Testis (tissue), 3 donors: Measurements from ENCODE around the gene PEX5. TPM values are rescaled to one million over a fixed set of nuclear protein-coding genes. Genes with fewer than 3 reads are reported as not detected.

Source experiments
- DNase-seq: peaks from one replicate; pipeline ENCODE4 v3.0.0-alpha.2; 2019
- H3K27ac ChIP-seq, 2 donors: fragments of 200-600 bp; sonication (generic); one replicate each; pipeline ENCODE4 v1.5.1; 2019
- H3K27me3 ChIP-seq: fragments of 200-600 bp; sonication (generic); one replicate; pipeline ENCODE4 v1.5.1; 2019
- H3K36me3 ChIP-seq: fragments of 200-600 bp; sonication (generic); one replicate; pipeline ENCODE4 v1.5.1; 2017; ENCODE audit warnings: low read depth; ENCODE audit errors: missing control alignments
- H3K4me1 ChIP-seq: fragments of 200-600 bp; sonication (generic); one replicate; pipeline ENCODE4 v1.5.1; 2019
- H3K4me3 ChIP-seq, 2 donors: fragments of 200-600 bp; sonication (generic); one replicate each; pipeline ENCODE4 v1.5.1; 2017 to 2019
- H3K9me3 ChIP-seq: fragments of 200-600 bp; sonication (generic); one replicate; pipeline ENCODE4 v1.5.1; 2017
- CTCF ChIP-seq, 3 experiments: fragments of 450-650 bp in 2 of 3; fragments of 200-600 bp in 1 of 3; sonication (generic) in 1 of 3; IDR thresholded peaks; one replicate each; pipeline ENCODE4 v1.5.1; 2016 to 2019; ENCODE audit warnings: antibody characterized with exemption in 3 of 3, mild to moderate bottlenecking in 2 of 3, moderate library complexity in 1 of 3
- POLR2A ChIP-seq: fragments of 450-650 bp; IDR thresholded peaks from one replicate; pipeline ENCODE4 v1.6.1; 2017; ENCODE audit warnings: antibody characterized with exemption, mild to moderate bottlenecking, moderate library complexity
- WGBS, 2 donors: methylation state at CpG; one replicate each; pipeline ENCODE4 v1.1.5; 2018; 5-methylcytosine and 5-hydroxymethylcytosine counted together
- intact Hi-C: fragments of 100-400 bp; cut with DNase I; formaldehyde crosslinking; loops from one replicate; pipeline ENCODE4 v1.15.1; 2023; ENCODE audit warnings: low total_unique reads
- polyA plus RNA-seq: library from polyadenylated mRNA; stranded (reverse); fragments of 350-450 nt; fragmentation: Illumina TruSeq; extraction: RNeasy Lipid Tissue Mini Kit (QIAGEN cat#74804); gene quantifications from one replicate; pipeline ENCODE4 v1.2.3, GENCODE V29; 2014; ENCODE audit warnings: low read depth, low replicate concordance; ENCODE audit not compliant: insufficient read depth
- total RNA-seq, 2 donors: library from RNA; depleted of rRNA; stranded (reverse); fragments of >200 nt; gene quantifications; one replicate each; pipeline ENCODE4 v1.2.3, GENCODE V29; 2016

Gene PEX5
- total and polyA plus RNA-seq, 3 donors from 2014 or later = 120 to 134 (median 121) TPM

GRCh38 chr12:7158781-7159609, 30.5 kb upstream of the PEX5 start:
- Histone ChIP-seq H3K9me3 (no peaks in the 10 kb centered on the region), H3K4me1 (no peaks in the 10 kb centered on the region), H3K4me3 (no peak overlapping the region), H3K27ac (no peak overlapping the region), H3K27me3 (no peaks in the 10 kb centered on the region), H3K36me3 (no peaks in the 10 kb centered on the region)
- no peak for DNase-seq
- WGBS, 2 donors = 90 to 93% methylated on average over 5 to 9 of the region's 10 CpGs
- intact Hi-C loops = no loop called here
- TF ChIP-seq POLR2A (no peak), CTCF (IDR thresholded peaks at IDR 0.05) (no peak)

GRCh38 chr12:7160183-7160582, 29.3 kb upstream of the PEX5 start:
- Histone ChIP-seq H3K27me3 (no peaks in the 10 kb centered on the region), H3K9me3 (no peaks in the 10 kb centered on the region), H3K36me3 (no peaks in the 10 kb centered on the region), H3K27ac (no peak overlapping the region), H3K4me1 (no peaks in the 10 kb centered on the region), H3K4me3 (no peak overlapping the region)
- no peak for TF ChIP-seq CTCF (IDR thresholded peaks at IDR 0.05)
- TF ChIP-seq POLR2A = no peak
- no peak for DNase-seq
- intact Hi-C loops = no loop called here
- 79 to 80% methylated on average over 7 of the region's 7 CpGs for WGBS, 2 donors

DNA sequence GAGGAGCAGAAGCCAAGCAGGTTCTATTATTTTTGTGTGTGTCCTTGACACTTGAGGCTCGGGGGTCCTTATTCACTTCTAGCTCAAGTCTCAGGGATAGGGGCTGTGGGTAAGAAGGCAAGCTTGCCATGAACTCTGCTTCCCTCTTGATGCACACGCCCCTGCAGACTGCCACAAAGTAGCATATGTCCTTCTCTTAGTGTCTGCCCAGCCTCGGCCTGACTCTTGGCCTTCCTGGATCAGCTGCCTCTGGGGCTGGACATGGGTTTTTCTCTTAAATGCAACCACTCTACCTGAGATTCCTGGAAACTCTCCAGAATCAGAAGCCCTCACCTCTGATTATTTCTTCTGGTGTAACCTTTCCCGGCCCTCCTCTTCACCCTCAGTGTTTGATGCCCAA, 28.2 kb upstream of the PEX5 start:
- no peak for DNase-seq
- Histone ChIP-seq H3K27ac (no peak overlapping the region), H3K27me3 (no peaks in the 10 kb centered on the region), H3K36me3 (no peaks in the 10 kb centered on the region), H3K9me3 (no peaks in the 10 kb centered on the region), H3K4me3 (no peak overlapping the region), H3K4me1 (no peaks in the 10 kb centered on the region)
- 76 to 80% methylated on average over 4 of the region's 4 CpGs for WGBS, 2 donors
- intact Hi-C loops = no loop called here
- TF ChIP-seq CTCF (IDR thresholded peaks at IDR 0.05) (no peak), POLR2A (no peak)

DNA sequence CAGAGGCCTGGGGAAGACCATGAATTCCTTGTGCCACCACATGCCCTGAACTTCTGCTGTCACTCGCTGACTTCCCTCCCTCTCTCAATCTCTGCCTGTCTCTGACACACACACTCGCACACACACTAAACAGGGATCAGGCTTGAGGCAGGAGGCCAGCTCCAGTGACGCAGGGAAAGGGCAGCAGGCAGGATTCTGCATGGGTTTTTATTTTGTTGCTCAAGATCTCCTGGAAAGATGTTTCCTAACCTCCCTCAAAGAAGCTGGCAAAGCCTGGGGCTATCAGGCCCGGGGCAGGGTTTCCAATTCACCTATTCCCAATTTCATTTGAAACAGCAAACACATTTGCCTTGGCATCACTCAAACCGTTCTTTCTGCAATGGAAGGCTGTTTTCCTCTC, 27.7 kb upstream of the PEX5 start:
- DNase-seq = no peak
- TF ChIP-seq POLR2A (no peak), CTCF (IDR thresholded peaks at IDR 0.05) (no peak)
- 90 to 93% methylated on average over 5 of the region's 5 CpGs for WGBS, 2 donors
- H3K9me3 ChIP-seq = no peaks in the 10 kb centered on the region
- no peak overlapping the region for H3K4me3 ChIP-seq
- H3K4me1 ChIP-seq = no peaks in the 10 kb centered on the region
- H3K36me3 ChIP-seq = no peaks in the 10 kb centered on the region
- intact Hi-C loops = no loop called here
- no peaks in the 10 kb centered on the region for H3K27me3 ChIP-seq
- H3K27ac ChIP-seq = no peak overlapping the region

GRCh38 chr12:7162691-7163114, 26.8 kb upstream of the PEX5 start:
- DNase-seq = peak; percentile 38
- TF ChIP-seq POLR2A = no peak
- peak in 2 of 3 experiments; percentile 22 to 45 for TF ChIP-seq CTCF (IDR thresholded peaks at IDR 0.05)
- Histone ChIP-seq H3K27ac (no peak overlapping the region), H3K4me3 (no peak overlapping the region), H3K36me3 (no peaks in the 10 kb centered on the region), H3K27me3 (no peaks in the 10 kb centered on the region), H3K9me3 (no peaks in the 10 kb centered on the region), H3K4me1 (no peaks in the 10 kb centered on the region)
- intact Hi-C loops = no loop called here
- WGBS, 2 donors = 7 to 9% methylated on average over 19 of the region's 19 CpGs
